Spleen (tissue), 11 donors: Measurements from ENCODE around the gene OR4D11. TPM values are rescaled to one million over a fixed set of nuclear protein-coding genes. Genes with fewer than 3 reads are reported as not detected.

ENCODE experiments used
- DNase-seq: peaks from one replicate; pipeline ENCODE4 v3.0.0-alpha.2; 2020
- H3K27ac ChIP-seq, 8 donors: fragments of 200-600 bp; sonication (generic) in 7 of 8; 1 replicate in 4 of 8; 2 replicates in 4 of 8; pipeline versions ENCODE4 v1.5.0 to v1.8.0; 2016 to 2021; ENCODE audit warnings: inconsistent platforms in 4 of 8, mild to moderate bottlenecking in 4 of 8, moderate library complexity in 1 of 8
- H3K27me3 ChIP-seq, 7 donors: fragments of 200-600 bp; sonication (generic) in 6 of 7; replicated peaks in 1 of 7; 1 replicate in 4 of 7; 2 replicates in 3 of 7; pipeline versions ENCODE4 v1.5.0 to v1.8.0; 2016 to 2021; ENCODE audit warnings: inconsistent platforms in 3 of 7, mild to moderate bottlenecking in 1 of 7
- H3K36me3 ChIP-seq, 6 donors: fragments of 200-600 bp; sonication (generic) in 5 of 6; 1 replicate in 4 of 6; 2 replicates in 2 of 6; pipeline versions ENCODE4 v1.5.0 to v1.8.0; 2016 to 2021; ENCODE audit warnings: inconsistent platforms in 2 of 6
- H3K4me1 ChIP-seq, 6 donors: fragments of 200-600 bp; sonication (generic) in 5 of 6; 1 replicate in 3 of 6; 2 replicates in 3 of 6; pipeline versions ENCODE4 v1.5.0 to v1.8.0; 2016 to 2021; ENCODE audit warnings: inconsistent platforms in 3 of 6
- H3K4me3 ChIP-seq, 8 donors: fragments of 200-600 bp; sonication (generic) in 7 of 8; 1 replicate in 4 of 8; 2 replicates in 4 of 8; pipeline versions ENCODE4 v1.5.0 to v1.8.0; 2016 to 2021; ENCODE audit warnings: inconsistent platforms in 4 of 8, mild to moderate bottlenecking in 4 of 8, moderate library complexity in 2 of 8
- H3K9me3 ChIP-seq, 8 donors: fragments of 200-600 bp; sonication (generic) in 7 of 8; 1 replicate in 4 of 8; 2 replicates in 4 of 8; pipeline versions ENCODE4 v1.5.0 to v1.8.0; 2016 to 2021; ENCODE audit warnings: inconsistent platforms in 4 of 8
- POLR2A ChIP-seq, 3 donors: fragments of 450-650 bp; IDR thresholded peaks; one replicate each; pipeline ENCODE4 v1.5.1; 2017; ENCODE audit warnings: antibody characterized with exemption in 3 of 3, mild to moderate bottlenecking in 1 of 3
- POLR2AphosphoS5 ChIP-seq, 3 donors: sonication (generic); formaldehyde crosslinking; IDR thresholded peaks; one replicate each; pipeline ENCODE4 v1.5.1; 2017; ENCODE audit warnings: antibody characterized with exemption in 3 of 3
- WGBS, 5 donors: extraction: QIAGEN DNeasy Blood & Tissue Kit in 3 of 5; methylation state at CpG; one replicate each; pipeline versions ENCODE4 v1.1.5 to v1.1.7; 2013 to 2018; 5-methylcytosine and 5-hydroxymethylcytosine counted together
- intact Hi-C: fragments of 100-400 bp; cut with DNase I; formaldehyde crosslinking; loops from one replicate; pipeline ENCODE4 v1.15.0; 2023; ENCODE audit warnings: low total_unique reads
- polyA plus RNA-seq, 3 donors: library from polyadenylated mRNA; stranded (reverse); fragments of 200-250 nt; gene quantifications; one replicate each; pipeline ENCODE4 v1.2.1, GENCODE V29; 2013
- total RNA-seq, 7 donors: library from RNA; depleted of rRNA in 3 of 7; stranded (reverse); fragments of >200 nt in 3 of 7; fragmentation: NEBNext Ultra II Directional in 4 of 7; extraction: Animal tissue kit (Norgen Biotek cat#: 25700) in 4 of 7; gene quantifications; one replicate each; pipeline versions ENCODE4 v1.1.0 to v1.2.1, GENCODE V29; 2016 to 2021
- TF ChIP-seq, protein P1 (sequence below), 11 experiments: fragments of 200-600 bp in 7 of 11; fragments of 450-650 bp in 4 of 11; sonication (generic) in 4 of 11; IDR thresholded peaks in 8 of 11; conservative IDR thresholded peaks in 3 of 11; 1 replicate in 7 of 11; 2 replicates in 4 of 11; pipeline versions ENCODE4 v1.4.0 to v1.8.0; 2016 to 2021; ENCODE audit warnings: antibody characterized with exemption in 11 of 11, inconsistent platforms in 4 of 11, mild to moderate bottlenecking in 1 of 11
- donor health status: healthy with polysubstance abuse.
- donor health status: DM: no; HTN: no; CAD: no; lungs with moderate emphysema.
- donor health status: DM: no; HTN: no; CAD: no.
- donor health status: Bipolar disorder and iron deficiency.
- donor health status: healthy.
- donor health status: DM: no; HTN: no; CAD: no.
- donor health status: DM: yes; HTN: yes; CAD: no.

Gene OR4D11
- total and polyA plus RNA-seq, 10 donors, result not detected

DNA sequence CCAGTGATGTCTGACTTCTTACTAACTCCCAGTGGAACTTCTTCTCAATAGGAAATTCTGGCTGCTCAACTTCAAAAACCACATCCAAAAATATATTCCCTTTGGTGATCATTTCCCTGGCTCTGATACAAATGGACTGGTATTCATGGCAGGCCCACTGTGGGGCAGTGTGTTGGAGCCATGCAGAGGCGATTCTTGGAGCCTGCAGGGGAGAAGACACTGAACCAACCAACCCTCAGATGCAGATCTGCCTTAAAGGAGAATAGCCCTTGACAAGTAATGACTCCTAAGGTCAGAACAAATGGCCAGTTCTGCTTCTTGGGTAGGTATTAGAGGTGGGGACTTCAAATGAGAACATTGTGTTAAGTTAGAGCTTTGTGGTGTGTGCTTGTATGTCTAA lies 20.2 kb downstream of the OR4D11 start:
- peaks cover 0 to 9% (median 0%) of the 10 kb centered on the region in 7 donors for H3K27me3 ChIP-seq
- intact Hi-C loops, result no loop called here
- 40 to 67% (median 46%) methylated on average over 1 of the region's 1 CpG for WGBS, 5 donors
- H3K27ac ChIP-seq, result no peak overlapping the region
- H3K4me1 ChIP-seq, result no peaks in the 10 kb centered on the region
- H3K36me3 ChIP-seq, result no peaks in the 10 kb centered on the region
- no peak for DNase-seq
- TF ChIP-seq, protein P1, sequence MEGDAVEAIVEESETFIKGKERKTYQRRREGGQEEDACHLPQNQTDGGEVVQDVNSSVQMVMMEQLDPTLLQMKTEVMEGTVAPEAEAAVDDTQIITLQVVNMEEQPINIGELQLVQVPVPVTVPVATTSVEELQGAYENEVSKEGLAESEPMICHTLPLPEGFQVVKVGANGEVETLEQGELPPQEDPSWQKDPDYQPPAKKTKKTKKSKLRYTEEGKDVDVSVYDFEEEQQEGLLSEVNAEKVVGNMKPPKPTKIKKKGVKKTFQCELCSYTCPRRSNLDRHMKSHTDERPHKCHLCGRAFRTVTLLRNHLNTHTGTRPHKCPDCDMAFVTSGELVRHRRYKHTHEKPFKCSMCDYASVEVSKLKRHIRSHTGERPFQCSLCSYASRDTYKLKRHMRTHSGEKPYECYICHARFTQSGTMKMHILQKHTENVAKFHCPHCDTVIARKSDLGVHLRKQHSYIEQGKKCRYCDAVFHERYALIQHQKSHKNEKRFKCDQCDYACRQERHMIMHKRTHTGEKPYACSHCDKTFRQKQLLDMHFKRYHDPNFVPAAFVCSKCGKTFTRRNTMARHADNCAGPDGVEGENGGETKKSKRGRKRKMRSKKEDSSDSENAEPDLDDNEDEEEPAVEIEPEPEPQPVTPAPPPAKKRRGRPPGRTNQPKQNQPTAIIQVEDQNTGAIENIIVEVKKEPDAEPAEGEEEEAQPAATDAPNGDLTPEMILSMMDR (IDR thresholded peaks at IDR 0.05 in 8 of 11, conservative IDR thresholded peaks at IDR 0.05 in 3 of 11), result no peak
- TF ChIP-seq POLR2AphosphoS5 (IDR thresholded peaks at IDR 0.05), result no peak
- no peak for TF ChIP-seq POLR2A (IDR thresholded peaks at IDR 0.05)
- no peak overlapping the region for H3K4me3 ChIP-seq
- H3K9me3 ChIP-seq, result no peaks in the 10 kb centered on the region

DNA sequence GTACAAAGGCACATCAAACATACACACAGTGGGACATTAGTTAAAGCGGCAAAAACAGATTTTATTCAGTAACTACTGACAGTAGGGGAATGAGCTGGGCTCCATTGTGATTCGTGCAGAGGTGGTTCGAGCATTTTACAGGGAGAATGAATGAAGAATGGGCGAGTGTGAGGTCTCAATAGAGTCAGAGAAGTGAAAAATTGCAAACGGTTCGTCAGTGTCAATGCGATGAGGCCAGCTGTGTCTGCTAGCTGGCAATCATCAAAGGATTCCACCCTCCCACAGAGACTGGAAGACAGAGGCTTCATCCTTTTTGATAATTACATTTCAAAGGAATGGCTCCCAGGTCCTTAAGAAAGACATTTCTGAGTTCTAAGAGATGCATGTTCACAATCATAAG lies 25.3 kb downstream of the OR4D11 start:
- peaks cover 0 to 9% (median 0%) of the 10 kb centered on the region in 7 donors for H3K27me3 ChIP-seq
- no peak overlapping the region for H3K4me3 ChIP-seq
- TF ChIP-seq, protein P1 (IDR thresholded peaks at IDR 0.05 in 8 of 11, conservative IDR thresholded peaks at IDR 0.05 in 3 of 11), result no peak
- TF ChIP-seq POLR2AphosphoS5 (IDR thresholded peaks at IDR 0.05), result no peak
- TF ChIP-seq POLR2A (IDR thresholded peaks at IDR 0.05), result no peak
- intact Hi-C loops, result no loop called here
- H3K9me3 ChIP-seq, result no peaks in the 10 kb centered on the region
- no peak for DNase-seq
- H3K27ac ChIP-seq, result no peak overlapping the region
- WGBS, 5 donors, result 67 to 85% (median 72%) methylated on average over 7 of the region's 7 CpGs
- no peaks in the 10 kb centered on the region for H3K36me3 ChIP-seq
- no peaks in the 10 kb centered on the region for H3K4me1 ChIP-seq

DNA sequence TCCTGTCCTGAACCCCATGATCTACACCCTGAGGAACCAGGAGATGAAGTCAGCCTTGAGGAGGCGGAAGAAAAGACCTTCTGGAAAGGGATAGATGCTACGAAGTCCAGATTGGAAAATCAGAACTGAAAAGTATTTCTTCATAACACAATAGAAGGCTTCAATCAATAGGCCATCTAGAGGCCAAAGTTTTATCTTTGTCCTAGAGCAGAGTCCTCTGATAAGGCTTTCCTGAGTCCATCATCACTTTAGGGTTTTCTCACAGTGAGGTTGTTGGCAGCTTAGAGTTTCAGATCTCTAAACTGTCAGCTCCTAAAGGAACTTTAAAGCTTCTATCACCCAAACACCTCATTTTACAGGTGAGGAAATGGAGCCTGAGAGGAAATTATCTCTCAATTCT lies 29.2 kb downstream of the OR4D11 start:
- TF ChIP-seq POLR2AphosphoS5 (IDR thresholded peaks at IDR 0.05) (no peak), POLR2A (IDR thresholded peaks at IDR 0.05) (no peak)
- TF ChIP-seq, protein P1 (IDR thresholded peaks at IDR 0.05 in 8 of 11, conservative IDR thresholded peaks at IDR 0.05 in 3 of 11), result no peak
- WGBS, 5 donors, result 82 to 93% (median 88%) methylated on average over 2 of the region's 2 CpGs
- no peak overlapping the region for H3K4me3 ChIP-seq
- H3K36me3 ChIP-seq, result no peaks in the 10 kb centered on the region
- H3K27ac ChIP-seq, result no peak overlapping the region
- no peaks in the 10 kb centered on the region for H3K27me3 ChIP-seq
- H3K9me3 ChIP-seq, result no peaks in the 10 kb centered on the region
- peaks cover 0 to 14% (median 7%) of the 10 kb centered on the region in 6 donors for H3K4me1 ChIP-seq
- intact Hi-C loops, result loop anchor here (10.0 kb wide), 1 partner anchor 152 kb away; no protein-coding TSS in a partner anchor
- no peak for DNase-seq

DNA sequence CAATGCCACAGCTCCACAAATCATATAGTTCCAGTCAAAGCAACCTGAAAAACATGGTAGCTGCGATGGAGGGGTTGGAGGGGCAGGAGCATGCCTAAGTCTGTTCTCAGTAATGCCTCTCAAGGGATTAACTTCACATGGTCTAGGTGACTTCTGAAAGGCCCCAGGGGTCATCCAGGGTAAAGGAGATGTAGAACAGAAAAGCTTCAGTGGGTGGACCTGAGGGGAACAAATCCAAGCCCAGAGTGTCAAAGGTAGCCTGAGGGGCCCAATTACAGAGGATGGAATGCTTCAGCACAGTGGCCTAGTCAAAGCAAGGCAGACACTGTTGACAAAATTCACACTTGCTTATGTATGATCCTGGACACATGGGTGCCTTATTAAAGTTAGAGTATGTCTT lies 31.3 kb downstream of the OR4D11 start:
- H3K4me3 ChIP-seq, result no peak overlapping the region
- H3K27me3 ChIP-seq, result no peaks in the 10 kb centered on the region
- H3K4me1 ChIP-seq, result peaks cover 0 to 20% (median 7%) of the 10 kb centered on the region in 6 donors
- 79 to 94% (median 88%) methylated on average over 1 of the region's 1 CpG for WGBS, 5 donors
- DNase-seq, result no peak
- no peaks in the 10 kb centered on the region for H3K36me3 ChIP-seq
- intact Hi-C loops, result loop anchor here (10.0 kb wide), 1 partner anchor 150 kb away; no protein-coding TSS in a partner anchor
- H3K27ac ChIP-seq, result no peak overlapping the region
- H3K9me3 ChIP-seq, result no peaks in the 10 kb centered on the region
- TF ChIP-seq, protein P1 (IDR thresholded peaks at IDR 0.05 in 8 of 11, conservative IDR thresholded peaks at IDR 0.05 in 3 of 11), result no peak
- TF ChIP-seq POLR2AphosphoS5 (IDR thresholded peaks at IDR 0.05) (no peak), POLR2A (IDR thresholded peaks at IDR 0.05) (no peak)
